ENCODE data around the gene TTC39C.
A peak's percentile ranks its signal among the peaks of the same experiment; 100 is the strongest.

TTC39C gene

DNA sequence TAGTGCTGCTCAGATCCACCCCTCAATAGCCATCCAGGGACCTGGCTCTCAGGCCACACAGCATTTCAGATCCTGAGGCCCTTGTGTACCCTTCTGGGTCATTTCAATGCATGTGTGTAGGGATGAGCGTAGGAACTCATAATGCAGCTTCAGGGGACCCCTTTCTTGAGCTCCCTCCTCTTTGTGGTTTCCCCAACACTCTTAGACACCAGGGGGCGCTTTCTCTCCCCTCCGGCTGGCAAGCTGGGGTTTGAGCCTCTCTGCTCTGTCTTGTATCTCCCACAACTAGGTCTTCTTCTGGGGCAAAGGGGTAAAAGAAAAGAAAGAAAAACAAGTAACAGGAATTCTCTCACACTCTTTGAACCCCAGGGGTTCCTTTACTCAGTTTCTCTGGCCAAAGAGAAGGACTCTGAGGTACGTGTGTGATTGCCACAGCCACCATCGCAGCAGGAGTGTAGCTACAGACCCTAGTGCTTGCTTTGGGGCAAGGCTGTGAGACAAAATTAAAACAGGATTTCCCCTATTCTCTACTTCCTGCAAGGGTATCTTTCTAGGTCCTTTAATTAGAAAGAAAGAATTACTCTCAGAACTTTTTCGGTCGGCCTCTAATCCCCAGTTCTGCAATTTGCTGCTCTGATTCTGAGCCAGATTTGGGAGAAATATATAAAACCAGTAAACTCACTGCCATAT is 162.3 kb downstream of the TTC39C start:
- FAIRE-seq (no peak), DNase-seq (ENCODE audit: insufficient read length, low spot score) (peak; percentile 43)

DNA sequence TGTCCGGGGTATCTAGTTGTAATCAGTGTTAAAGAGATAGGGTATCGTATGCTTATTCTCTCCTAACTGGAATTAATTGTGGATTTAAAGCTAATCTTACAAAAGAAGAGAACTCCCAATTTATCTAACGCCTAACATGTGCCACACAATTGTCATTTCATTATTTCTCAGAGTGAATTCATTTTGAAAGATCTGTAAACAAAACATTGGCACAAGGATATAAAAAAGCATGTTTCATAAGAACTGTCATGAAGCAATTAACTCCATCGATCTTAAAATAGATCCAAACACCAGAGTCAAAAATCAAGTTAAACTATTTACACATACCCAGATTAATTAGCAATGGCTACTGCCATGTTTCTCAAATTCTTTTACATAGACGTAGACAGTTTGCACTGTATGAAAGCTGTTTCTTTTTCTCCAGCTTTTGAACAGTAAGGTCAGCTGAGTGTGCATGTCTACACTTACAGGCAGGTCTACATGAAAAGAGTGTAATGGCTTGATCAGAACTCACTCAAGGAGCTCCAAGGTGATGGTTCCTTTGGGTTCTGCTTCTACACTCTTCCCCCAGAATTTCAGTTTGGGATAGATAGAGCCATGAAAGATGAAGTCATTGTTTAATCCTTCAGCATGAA is 163.1 kb downstream of the TTC39C start:
- DNase-seq (ENCODE audit: insufficient read length, low spot score) (no peak), FAIRE-seq (no peak)

DNA sequence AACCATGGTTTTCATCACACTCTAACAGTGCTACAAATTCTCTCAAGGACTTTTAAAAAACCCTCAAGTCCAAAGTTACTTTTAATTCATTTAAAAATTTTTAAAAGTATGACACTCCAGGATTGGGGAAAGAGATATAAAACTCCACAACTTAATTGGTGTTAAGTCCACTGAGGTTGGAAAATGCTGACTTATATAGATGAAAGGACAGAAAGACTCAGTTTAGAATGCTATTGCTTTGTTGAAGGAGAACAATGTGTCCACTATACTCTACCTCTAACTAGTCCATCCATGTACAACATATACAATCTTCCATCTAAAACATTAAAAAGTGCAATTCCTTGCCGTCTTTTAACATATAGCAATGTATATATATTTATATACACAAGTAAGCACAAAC is 165.5 kb downstream of the TTC39C start:
- DNase-seq (ENCODE audit: insufficient read length, low spot score) (no peak), FAIRE-seq (no peak)

DNA sequence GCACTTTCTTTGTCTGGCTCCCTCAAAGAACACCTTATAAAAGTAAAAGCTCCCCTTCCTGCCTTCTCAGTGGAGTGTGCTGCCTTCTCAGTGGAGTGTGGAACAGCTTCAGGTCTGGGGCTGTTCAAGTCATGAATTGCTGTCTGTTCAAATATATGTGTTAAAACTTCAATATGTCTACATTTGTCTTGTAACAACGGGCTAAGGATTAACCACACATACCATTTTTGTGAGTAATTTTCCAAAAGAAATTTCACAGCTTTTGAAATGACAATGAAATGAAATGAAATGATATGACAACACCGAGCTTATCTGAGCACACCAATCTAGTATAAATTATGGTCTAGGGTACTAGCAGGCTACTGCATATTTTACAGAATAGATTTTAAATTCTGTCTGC is 167.3 kb downstream of the TTC39C start:
- DNase-seq (ENCODE audit: insufficient read length, low spot score) (no peak), FAIRE-seq (no peak)
